Cardiac muscle cell (in vitro differentiated cells and primary cell): ENCODE measurements around the gene ERC2. TPM values are rescaled to one million over a fixed set of nuclear protein-coding genes. Genes with fewer than 3 reads are reported as not detected.

Experiments used
- DNase-seq, 2 donors: peaks; one replicate each; pipeline versions ENCODE4 v3.0.0 to v3.0.0-alpha.2; 2010 to 2017; ENCODE audit warnings: low read depth in 1 of 2, low spot score in 1 of 2
- H3K27ac ChIP-seq: fragments of 200-600 bp; sonication (generic); 2 replicates; pipeline ENCODE4 v1.5.1; 2016
- H3K27me3 ChIP-seq: fragments of 200-600 bp; sonication (generic); 2 replicates; pipeline ENCODE4 v1.6.0; 2016; ENCODE audit warnings: control low read depth
- H3K36me3 ChIP-seq: fragments of 200-600 bp; sonication (generic); 2 replicates; pipeline ENCODE4 v1.5.1; 2016; ENCODE audit warnings: control low read depth
- H3K4me1 ChIP-seq: fragments of 200-600 bp; sonication (generic); 2 replicates; pipeline ENCODE4 v1.8.1; 2017; ENCODE audit warnings: low read depth, mild to moderate bottlenecking, mixed run types
- H3K4me3 ChIP-seq: fragments of 200-600 bp; sonication (generic); 2 replicates; pipeline ENCODE4 v1.5.1; 2016; ENCODE audit warnings: mild to moderate bottlenecking
- H3K9me3 ChIP-seq: fragments of 200-600 bp; sonication (generic); 2 replicates; pipeline ENCODE4 v1.5.1; 2017; ENCODE audit warnings: low read depth, mild to moderate bottlenecking, control low read depth
- polyA plus RNA-seq: library from polyadenylated mRNA; unstranded; fragments of >200 nt; fragmentation: Nextera tagmentation; extraction: Ambion mirVana; gene quantifications from 2 replicates; pipeline ENCODE4 v1.2.1, GENCODE V29; 2016
- total RNA-seq: library from RNA; depleted of rRNA; stranded (reverse); fragments of >200 nt; gene quantifications from 2 replicates; pipeline ENCODE4 v1.2.3, GENCODE V29; 2016
- TF ChIP-seq, protein P1 (sequence below): IDR thresholded peaks from 2 replicates; pipeline ENCODE4 v1.5.1; 2012; ENCODE audit warnings: low read depth, mild to moderate bottlenecking, low read length

The ERC2 gene
- total and polyA plus RNA-seq, 2 experiments from 2014 or later: 18.1 to 29.0 TPM

- H3K27ac ChIP-seq: no peak overlapping the region
- H3K4me3 ChIP-seq: no peak overlapping the region
- no peaks in the 10 kb centered on the region for H3K4me1 ChIP-seq
- TF ChIP-seq, protein P1, sequence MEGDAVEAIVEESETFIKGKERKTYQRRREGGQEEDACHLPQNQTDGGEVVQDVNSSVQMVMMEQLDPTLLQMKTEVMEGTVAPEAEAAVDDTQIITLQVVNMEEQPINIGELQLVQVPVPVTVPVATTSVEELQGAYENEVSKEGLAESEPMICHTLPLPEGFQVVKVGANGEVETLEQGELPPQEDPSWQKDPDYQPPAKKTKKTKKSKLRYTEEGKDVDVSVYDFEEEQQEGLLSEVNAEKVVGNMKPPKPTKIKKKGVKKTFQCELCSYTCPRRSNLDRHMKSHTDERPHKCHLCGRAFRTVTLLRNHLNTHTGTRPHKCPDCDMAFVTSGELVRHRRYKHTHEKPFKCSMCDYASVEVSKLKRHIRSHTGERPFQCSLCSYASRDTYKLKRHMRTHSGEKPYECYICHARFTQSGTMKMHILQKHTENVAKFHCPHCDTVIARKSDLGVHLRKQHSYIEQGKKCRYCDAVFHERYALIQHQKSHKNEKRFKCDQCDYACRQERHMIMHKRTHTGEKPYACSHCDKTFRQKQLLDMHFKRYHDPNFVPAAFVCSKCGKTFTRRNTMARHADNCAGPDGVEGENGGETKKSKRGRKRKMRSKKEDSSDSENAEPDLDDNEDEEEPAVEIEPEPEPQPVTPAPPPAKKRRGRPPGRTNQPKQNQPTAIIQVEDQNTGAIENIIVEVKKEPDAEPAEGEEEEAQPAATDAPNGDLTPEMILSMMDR: no peak
- no peaks in the 10 kb centered on the region for H3K36me3 ChIP-seq
- DNase-seq: no peak
- no peaks in the 10 kb centered on the region for H3K9me3 ChIP-seq
- H3K27me3 ChIP-seq: no peaks in the 10 kb centered on the region
These were observed 577.2 kb downstream of the ERC2 start for GRCh38 chr3:55891106-55891505.

DNA sequence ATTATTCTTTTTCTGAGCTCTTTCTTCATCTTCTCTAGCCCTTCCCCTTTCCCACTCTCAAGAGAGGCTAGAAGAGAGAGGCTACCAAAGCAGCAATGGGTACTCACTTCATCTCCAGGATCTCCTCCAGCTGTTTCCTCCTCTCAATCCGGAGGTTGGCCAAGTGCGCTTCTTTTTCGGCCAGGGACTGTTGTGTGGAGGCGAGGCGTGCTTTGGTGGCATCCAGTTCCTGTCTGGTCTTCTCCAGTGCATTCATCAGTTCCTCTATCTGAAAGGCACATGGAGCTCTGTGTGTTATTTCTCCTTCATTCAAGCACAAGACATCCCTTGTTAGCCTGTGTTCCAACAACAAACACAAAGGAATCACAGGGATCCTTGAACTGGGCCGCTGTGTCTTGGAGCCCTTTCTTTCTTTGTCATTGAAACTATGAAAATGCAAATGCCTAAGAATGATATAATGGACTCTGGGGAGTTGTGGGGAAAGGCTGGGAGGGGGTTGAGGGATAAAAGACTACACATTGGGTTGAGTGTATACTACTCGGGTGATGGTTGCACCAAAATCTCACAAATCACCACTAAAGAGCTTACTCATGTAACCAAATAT is 579.9 kb downstream of the ERC2 start:
- H3K27ac ChIP-seq: no peak overlapping the region
- H3K9me3 ChIP-seq: no peaks in the 10 kb centered on the region
- H3K4me3 ChIP-seq: no peak overlapping the region
- H3K27me3 ChIP-seq: no peaks in the 10 kb centered on the region
- no peak for DNase-seq
- peaks cover 5% of the 10 kb centered on the region for H3K4me1 ChIP-seq
- TF ChIP-seq, protein P1: no peak
- no peaks in the 10 kb centered on the region for H3K36me3 ChIP-seq

- TF ChIP-seq, protein P1: no peak
- DNase-seq: peak in 1 of 2 donors; percentile 2
These were observed 582.5 kb downstream of the ERC2 start for GRCh38 chr3:55885721-55886120.

GRCh38 chr3:55884491-55885285 is 583.6 kb downstream of the ERC2 start:
- Histone ChIP-seq H3K9me3 (no peaks in the 10 kb centered on the region), H3K36me3 (no peaks in the 10 kb centered on the region), H3K27ac (no peak overlapping the region), H3K4me1 (peaks cover 28% of the 10 kb centered on the region), H3K4me3 (no peak overlapping the region), H3K27me3 (no peaks in the 10 kb centered on the region)
- TF ChIP-seq, protein P1: no peak
- DNase-seq: no peak

More at GRCh38 chr3:55885721-55886120, 582.5 kb downstream of the ERC2 start:
- H3K27ac ChIP-seq: no peak overlapping the region
- no peaks in the 10 kb centered on the region for H3K9me3 ChIP-seq
- peaks cover 17% of the 10 kb centered on the region for H3K4me1 ChIP-seq
- H3K36me3 ChIP-seq: no peaks in the 10 kb centered on the region
- H3K4me3 ChIP-seq: no peak overlapping the region
- H3K27me3 ChIP-seq: no peaks in the 10 kb centered on the region

- DNase-seq: no peak
- peaks cover 34% of the 10 kb centered on the region for H3K4me1 ChIP-seq
- TF ChIP-seq, protein P1: no peak
- H3K27me3 ChIP-seq: no peaks in the 10 kb centered on the region
- no peak overlapping the region for H3K4me3 ChIP-seq
- H3K9me3 ChIP-seq: no peaks in the 10 kb centered on the region
- H3K36me3 ChIP-seq: no peaks in the 10 kb centered on the region
- no peak overlapping the region for H3K27ac ChIP-seq
These were observed 584.2 kb downstream of the ERC2 start for GRCh38 chr3:55884066-55884465.
